Thyroid gland (tissue), 4 donors: ENCODE results near the gene SPEF2. TPM values are rescaled to one million over a fixed set of nuclear protein-coding genes. Genes with fewer than 3 reads are reported as not detected.

Experiments used
- DNase-seq, 2 donors: peaks; one replicate each; pipeline ENCODE4 v3.0.0-alpha.2; 2019
- H3K27ac ChIP-seq, 3 donors: fragments of 200-600 bp; sonication (generic); 1 replicate in 2 of 3; 2 replicates in 1 of 3; pipeline ENCODE4 v1.5.1; 2016 to 2019; ENCODE audit warnings: mild to moderate bottlenecking in 1 of 3, moderate library complexity in 1 of 3
- H3K27me3 ChIP-seq: fragments of 200-600 bp; sonication (generic); one replicate; pipeline ENCODE4 v1.5.1; 2019
- H3K36me3 ChIP-seq, 2 donors: fragments of 200-600 bp; sonication (generic); one replicate each; pipeline ENCODE4 v1.5.1; 2016 to 2019
- H3K4me1 ChIP-seq, 2 donors: fragments of 200-600 bp; sonication (generic); one replicate each; pipeline ENCODE4 v1.5.1; 2017 to 2019
- H3K4me3 ChIP-seq, 3 donors: fragments of 200-600 bp; sonication (generic); replicated peaks in 1 of 3; 1 replicate in 2 of 3; 2 replicates in 1 of 3; pipeline ENCODE4 v1.5.1; 2016; ENCODE audit warnings: mild to moderate bottlenecking in 1 of 3
- H3K9me3 ChIP-seq: fragments of 200-600 bp; sonication (generic); one replicate; pipeline ENCODE4 v1.5.1; 2017
- CTCF ChIP-seq, 6 experiments: fragments of 200-600 bp in 3 of 6; fragments of 450-650 bp in 3 of 6; sonication (generic) in 3 of 6; IDR thresholded peaks; one replicate each; pipeline ENCODE4 v1.5.1; 2016 to 2019; ENCODE audit warnings: antibody characterized with exemption in 6 of 6, mild to moderate bottlenecking in 2 of 6, inconsistent platforms in 1 of 6, moderate library complexity in 1 of 6
- POLR2A ChIP-seq, 2 donors: fragments of 450-650 bp; IDR thresholded peaks; one replicate each; pipeline ENCODE4 v1.6.1; 2017; ENCODE audit warnings: antibody characterized with exemption in 2 of 2, mild to moderate bottlenecking in 2 of 2, moderate library complexity in 1 of 2
- WGBS, 2 donors: methylation state at CpG; one replicate each; pipeline ENCODE4 v1.1.5; 2017; 5-methylcytosine and 5-hydroxymethylcytosine counted together
- intact Hi-C: fragments of 100-400 bp; cut with DNase I; formaldehyde crosslinking; loops from one replicate; pipeline ENCODE4 v1.15.1; 2023
- total RNA-seq, 4 donors: library from RNA; depleted of rRNA; stranded (reverse); fragments of >200 nt; gene quantifications; one replicate each; pipeline ENCODE4 v1.2.3, GENCODE V29; 2016

SPEF2 gene
- total RNA-seq, 4 donors from 2014 or later = 17.7 to 39.5 (median 21.5) TPM

DNA sequence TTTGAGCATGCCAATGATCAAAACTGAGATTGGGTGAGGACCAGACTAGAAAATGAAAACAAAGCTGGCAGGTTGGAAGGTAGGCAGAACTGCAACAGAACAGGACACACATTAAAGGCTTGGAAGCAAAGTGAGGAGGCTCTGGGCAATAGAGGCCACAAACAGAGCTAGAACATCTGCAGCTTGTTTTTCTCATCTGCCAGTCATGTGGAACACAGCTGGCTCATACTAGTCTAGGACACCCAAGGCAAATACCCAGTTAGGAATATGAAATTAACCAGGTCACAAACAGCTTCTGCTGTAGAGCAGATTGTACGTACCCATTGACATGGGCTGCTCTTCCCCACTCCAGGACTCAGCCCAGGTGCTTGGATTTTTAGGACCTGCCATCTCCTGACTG is 61.7 kb downstream of the SPEF2 start:
- intact Hi-C loops = no loop called here
- Histone ChIP-seq H3K4me3 (no peak overlapping the region), H3K9me3 (no peaks in the 10 kb centered on the region), H3K27me3 (no peaks in the 10 kb centered on the region), H3K36me3 (no peaks in the 10 kb centered on the region), H3K4me1 (no peaks in the 10 kb centered on the region), H3K27ac (no peak overlapping the region)
- WGBS, 2 donors = 100% methylated on average over 1 of the region's 1 CpG
- no peak for TF ChIP-seq POLR2A (IDR thresholded peaks at IDR 0.05)
- no peak for TF ChIP-seq CTCF (IDR thresholded peaks at IDR 0.05)
- DNase-seq = no peak

GRCh38 chr5:35681911-35682310 is 64.2 kb downstream of the SPEF2 start:
- Histone ChIP-seq H3K4me1 (no peaks in the 10 kb centered on the region), H3K27me3 (no peaks in the 10 kb centered on the region), H3K36me3 (no peaks in the 10 kb centered on the region), H3K27ac (no peak overlapping the region), H3K9me3 (no peaks in the 10 kb centered on the region), H3K4me3 (no peak overlapping the region)
- intact Hi-C loops = no loop called here
- no peak for DNase-seq
- 68 to 91% methylated on average over 1 of the region's 1 CpG for WGBS, 2 donors
- TF ChIP-seq CTCF (IDR thresholded peaks at IDR 0.05) (no peak), POLR2A (IDR thresholded peaks at IDR 0.05) (no peak)

- no peaks in the 10 kb centered on the region for H3K9me3 ChIP-seq
- H3K27ac ChIP-seq = no peak overlapping the region
- H3K4me1 ChIP-seq = no peaks in the 10 kb centered on the region
- intact Hi-C loops = no loop called here
- TF ChIP-seq CTCF (IDR thresholded peaks at IDR 0.05) = no peak
- no peak for TF ChIP-seq POLR2A (IDR thresholded peaks at IDR 0.05)
- 84 to 85% methylated on average over 6 of the region's 6 CpGs for WGBS, 2 donors
- H3K36me3 ChIP-seq = no peaks in the 10 kb centered on the region
- no peaks in the 10 kb centered on the region for H3K27me3 ChIP-seq
- H3K4me3 ChIP-seq = no peak overlapping the region
- no peak for DNase-seq
Measured at GRCh38 chr5:35683466-35683865, 65.8 kb downstream of the SPEF2 start.

- Histone ChIP-seq H3K27me3 (no peaks in the 10 kb centered on the region), H3K36me3 (no peaks in the 10 kb centered on the region), H3K4me1 (no peaks in the 10 kb centered on the region), H3K4me3 (no peak overlapping the region), H3K27ac (no peak overlapping the region), H3K9me3 (no peaks in the 10 kb centered on the region)
- TF ChIP-seq POLR2A (IDR thresholded peaks at IDR 0.05) = no peak
- TF ChIP-seq CTCF (IDR thresholded peaks at IDR 0.05) = no peak
- WGBS, 2 donors = 97 to 98% methylated on average over 1 of the region's 1 CpG
- intact Hi-C loops = no loop called here
- DNase-seq = no peak
Measured at GRCh38 chr5:35685161-35685560, 67.5 kb downstream of the SPEF2 start.

- intact Hi-C loops = no loop called here
- Histone ChIP-seq H3K36me3 (no peaks in the 10 kb centered on the region), H3K9me3 (no peaks in the 10 kb centered on the region), H3K4me1 (no peaks in the 10 kb centered on the region), H3K4me3 (no peak overlapping the region), H3K27me3 (no peaks in the 10 kb centered on the region), H3K27ac (no peak overlapping the region)
- 78 to 84% methylated on average over 2 of the region's 2 CpGs for WGBS, 2 donors
- no peak for DNase-seq
- TF ChIP-seq POLR2A (IDR thresholded peaks at IDR 0.05) (no peak), CTCF (IDR thresholded peaks at IDR 0.05) (no peak)
Measured at GRCh38 chr5:35687961-35688360, 70.3 kb downstream of the SPEF2 start.
